Measurements from ENCODE around the gene RASSF4. TPM values are rescaled to one million over a fixed set of nuclear protein-coding genes. Genes with fewer than 3 reads are reported as not detected.

RASSF4 gene
- polyA plus RNA-seq, 3 donors, result 20.7 to 34.6 (median 24.1) TPM

DNA sequence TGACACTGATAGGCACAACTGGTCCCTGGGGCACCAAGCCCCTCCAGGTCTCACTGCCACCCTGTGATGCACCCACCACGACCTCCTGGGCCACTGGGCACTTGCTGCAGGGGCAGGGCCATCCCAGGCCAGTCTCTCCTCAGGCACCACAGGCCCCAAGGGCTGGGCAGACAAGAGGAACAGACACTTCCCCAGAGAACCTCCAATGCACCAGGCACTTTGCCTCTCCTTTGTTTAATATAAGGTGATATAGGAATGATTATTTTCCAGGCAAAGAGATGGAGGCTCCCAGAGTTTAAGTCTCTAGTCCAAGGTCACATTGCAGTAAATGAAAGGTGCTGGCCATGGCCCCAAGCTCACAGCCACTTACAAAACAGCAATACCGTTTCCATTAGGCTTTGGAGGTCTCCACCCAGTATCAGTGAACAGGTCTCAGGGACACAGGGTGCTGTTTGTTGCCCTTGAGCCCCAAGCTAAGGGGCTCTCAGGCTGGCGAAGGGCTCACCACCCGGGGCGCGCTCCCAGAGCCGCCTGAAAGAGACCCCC is 14.6 kb downstream of the RASSF4 start:
- DNase-seq (ENCODE audit: low read depth in 3 of 3, low spot score in 2 of 3), result no peak

DNA sequence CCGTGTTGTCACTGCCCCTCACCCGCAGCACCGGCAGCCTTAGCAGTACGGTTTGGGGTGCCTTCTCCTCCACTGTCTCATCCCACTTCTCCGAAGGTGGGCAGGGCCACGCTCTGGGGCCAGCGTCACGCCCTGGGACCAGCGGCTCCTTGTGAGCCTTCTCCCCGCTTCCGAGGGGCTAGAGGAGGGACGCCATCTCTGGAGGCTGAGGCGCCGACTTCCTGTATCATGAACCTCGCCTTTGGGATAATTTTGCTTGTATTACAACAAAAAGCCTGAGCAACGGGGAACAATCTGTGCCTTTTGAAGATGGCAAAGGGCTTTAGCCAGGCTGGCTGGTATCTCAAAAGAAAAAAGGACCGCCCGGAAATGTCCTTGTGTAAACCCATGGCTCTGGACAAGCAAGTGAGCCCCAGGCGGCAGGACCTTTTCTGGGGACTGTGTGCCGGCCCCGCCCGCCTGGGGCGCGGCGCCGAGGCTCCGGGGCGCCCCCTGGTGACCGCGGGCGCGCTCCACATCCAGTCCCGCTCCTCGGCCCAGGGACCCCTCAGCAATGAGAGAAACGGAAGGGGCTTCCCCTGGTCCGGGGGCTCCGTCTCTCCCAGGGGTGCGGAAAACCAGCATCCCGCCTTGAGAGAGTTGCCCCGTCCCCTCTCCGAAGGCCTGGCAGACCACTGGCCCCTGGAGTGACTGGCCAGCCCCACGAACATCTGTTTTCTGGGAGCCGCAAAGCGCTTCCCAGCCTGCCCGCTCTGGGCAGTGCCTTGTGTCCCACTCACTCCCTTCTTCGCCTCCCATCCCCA is 15.2 kb downstream of the RASSF4 start:
- no peak for DNase-seq (ENCODE audit: low read depth in 3 of 3, low spot score in 2 of 3)

DNA sequence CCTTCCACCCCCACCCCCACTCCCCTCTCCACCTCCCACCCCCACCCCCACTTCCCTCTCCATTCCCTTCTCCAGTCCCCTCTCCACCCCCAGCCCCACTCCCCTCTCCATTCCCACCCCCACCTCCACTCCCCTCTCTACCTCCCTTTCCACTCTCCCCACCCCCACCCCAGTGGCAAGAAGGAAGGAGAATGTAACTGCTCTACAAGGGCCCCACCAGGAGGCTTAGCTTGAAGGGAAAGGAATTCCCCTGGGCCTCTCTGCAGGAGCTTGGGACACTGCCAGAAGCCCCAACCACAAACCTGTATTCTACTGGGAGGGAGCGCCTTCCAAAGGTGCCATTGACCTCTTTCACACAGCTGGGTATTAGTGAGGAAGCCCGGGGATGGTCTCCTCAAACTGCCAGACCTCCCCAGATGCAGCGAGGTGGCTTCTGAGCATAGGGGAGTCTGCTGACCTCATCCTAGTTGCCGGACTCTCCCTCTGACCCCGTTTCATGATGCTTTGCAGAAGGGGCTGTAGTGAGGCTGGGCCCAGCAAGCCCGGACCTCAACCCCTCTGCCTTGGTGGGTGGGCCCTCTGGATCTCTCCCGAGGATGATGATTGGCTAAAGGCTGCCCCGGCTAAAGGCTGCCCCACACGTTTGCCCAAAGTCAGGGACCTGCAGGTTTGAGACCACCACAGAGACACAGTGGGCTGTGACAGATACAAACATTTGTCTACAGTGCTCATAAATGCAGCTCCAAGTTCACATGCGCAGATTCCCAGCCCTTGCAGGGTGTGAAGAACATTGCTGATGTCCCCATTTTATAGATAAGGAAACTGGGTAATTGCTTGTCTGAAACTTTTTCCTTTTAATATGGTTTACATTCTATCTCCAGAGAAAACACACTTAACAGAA is 16.1 kb downstream of the RASSF4 start:
- no peak for DNase-seq (ENCODE audit: low read depth in 3 of 3, low spot score in 2 of 3)

DNA sequence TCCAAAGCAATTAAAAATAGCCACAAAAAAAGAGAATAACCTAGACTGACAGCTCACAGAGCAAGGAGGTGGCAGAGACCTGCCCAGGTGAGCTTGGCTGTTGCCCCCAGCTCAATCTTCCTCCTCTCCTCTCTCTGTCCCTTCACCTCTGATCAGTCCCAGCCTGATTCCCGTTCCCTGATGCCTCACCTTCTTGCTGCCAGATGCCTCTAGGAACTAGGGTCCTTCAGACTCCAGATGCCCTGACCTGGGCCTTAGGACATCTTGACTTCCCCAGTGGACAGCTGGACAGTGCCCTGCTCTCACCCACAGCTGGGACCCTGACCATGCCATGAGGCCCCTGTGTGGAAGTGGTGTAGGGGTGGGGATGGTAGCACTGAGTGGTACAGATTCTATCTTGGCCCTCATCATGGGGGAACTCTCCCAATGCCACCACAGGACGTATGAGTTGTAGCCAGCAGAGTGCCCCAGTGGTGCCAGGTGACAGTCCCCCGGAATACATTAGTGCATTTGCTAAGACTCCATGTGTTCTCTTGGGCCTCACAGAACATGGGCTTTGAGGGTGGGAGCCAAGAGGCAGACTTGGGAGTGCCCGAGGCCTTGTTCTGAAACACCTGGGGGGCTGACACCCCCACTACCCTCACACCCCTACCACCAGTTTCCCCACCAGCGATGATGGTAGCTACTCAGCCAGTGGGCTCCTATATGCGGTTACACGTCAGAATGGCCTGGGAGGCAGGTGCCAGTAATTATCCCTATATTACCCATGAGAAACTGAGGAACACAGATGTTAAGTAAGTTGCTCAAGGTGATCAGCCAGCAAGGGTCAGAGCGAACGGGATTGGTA is 17.0 kb downstream of the RASSF4 start:
- no peak for DNase-seq (ENCODE audit: low read depth in 3 of 3, low spot score in 2 of 3)

DNA sequence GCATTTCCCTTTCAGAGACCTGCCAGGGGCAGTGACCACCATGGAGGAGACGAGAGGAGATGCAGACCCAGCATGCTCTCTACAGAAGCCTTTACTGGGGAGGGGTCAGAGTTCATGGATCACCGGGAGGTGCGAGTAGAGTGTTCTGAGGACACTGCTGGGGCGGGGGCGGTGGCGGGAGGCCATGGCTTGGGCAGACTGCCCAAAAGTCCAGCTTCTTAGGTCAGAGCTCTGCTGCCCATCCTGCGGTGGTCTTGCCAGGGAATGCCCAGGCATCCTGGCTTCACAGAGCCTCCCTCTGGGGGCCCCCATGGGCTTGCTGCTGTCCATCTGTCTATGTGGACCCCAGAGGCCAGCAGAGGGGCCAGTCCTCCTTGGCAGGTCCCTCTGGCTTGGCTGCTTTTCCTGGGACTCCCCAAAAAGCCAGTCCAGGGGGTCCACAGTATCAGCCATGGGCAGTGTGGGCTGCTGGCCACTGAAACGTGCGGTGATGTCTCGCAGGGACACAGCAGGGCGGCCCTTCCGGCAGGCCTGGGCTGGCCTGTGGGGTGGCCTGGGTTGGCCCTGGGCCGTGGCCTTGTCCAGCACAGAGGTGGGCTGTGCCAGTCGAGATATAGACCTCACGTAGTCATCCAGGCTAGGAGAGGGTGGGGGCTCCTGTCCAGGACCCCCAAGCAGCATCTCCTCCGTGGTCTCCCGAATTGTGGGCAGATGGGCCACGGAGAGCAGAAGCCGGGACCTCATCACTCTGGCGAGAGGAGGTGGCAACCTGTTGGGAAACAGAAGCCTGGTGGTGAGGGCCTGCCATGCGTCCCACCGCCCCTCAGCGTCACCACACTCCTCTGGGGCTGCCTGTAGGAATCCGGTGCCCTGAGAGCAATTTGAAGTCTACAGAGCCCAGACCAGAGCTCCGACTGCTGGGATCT is 17.9 kb downstream of the RASSF4 start:
- DNase-seq (ENCODE audit: low read depth in 3 of 3, low spot score in 2 of 3), result no peak

DNA sequence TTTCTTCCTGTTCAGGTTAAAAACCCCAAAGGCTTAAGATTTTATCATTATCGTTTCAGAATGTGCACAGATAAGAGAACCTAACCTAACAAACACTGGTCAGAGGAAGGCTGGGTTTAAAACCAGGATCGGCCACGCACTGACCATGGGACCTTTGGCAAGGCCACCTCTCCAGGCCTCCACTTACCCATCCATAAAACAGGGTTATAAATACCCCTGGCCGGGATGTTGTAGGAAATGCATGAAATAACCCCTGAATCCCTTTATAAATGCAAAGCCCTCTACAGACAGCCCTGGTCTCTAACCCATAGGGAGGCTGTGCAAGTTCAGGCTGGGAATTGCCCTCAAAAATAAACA is 18.6 kb downstream of the RASSF4 start:
- no peak for DNase-seq (ENCODE audit: low read depth in 3 of 3, low spot score in 2 of 3)

DNA sequence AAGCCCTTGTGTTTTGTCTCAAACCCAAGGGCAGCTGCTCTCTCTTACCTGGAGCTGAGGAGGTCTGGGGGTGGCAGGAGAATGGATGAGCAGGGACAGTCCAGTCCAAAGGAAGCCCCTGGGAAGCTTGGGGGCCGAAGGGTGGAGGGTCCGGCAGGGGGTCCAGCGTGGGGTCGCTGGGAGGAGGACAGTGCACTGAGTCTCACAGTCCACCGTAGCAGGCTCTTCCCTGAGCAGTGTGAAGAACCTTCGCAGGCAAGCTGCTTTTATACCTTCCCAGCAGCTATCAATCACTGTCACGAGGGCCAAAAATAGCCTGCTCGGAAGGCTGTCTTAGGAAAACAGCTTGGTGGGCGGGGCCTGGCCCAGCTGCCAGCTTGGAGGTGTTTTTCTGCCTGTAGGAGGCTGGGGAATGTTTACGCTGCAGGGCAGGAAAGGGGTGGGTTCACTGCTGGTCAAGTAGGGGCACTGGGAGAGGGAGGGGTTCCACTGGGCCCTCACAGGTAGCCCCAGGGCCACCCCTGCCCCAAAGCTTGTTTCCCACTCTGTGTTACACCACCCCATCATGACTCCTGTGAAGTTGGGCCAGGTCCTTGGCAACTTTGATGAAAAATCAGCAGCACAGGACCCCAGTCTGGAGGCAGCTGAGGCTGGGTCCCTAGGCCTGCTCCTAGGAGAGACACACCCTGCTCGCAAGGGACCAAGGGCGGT is 19.1 kb downstream of the RASSF4 start, which contains the start of gene DEPP1:
Gene DEPP1 (minus strand): TSS at position 240 of the 711 bp plus-strand sequence. CDS start 779 bp downstream, outside the sequence.
- peak; percentile 88 to 92 (median 92) for DNase-seq (ENCODE audit: low read depth in 3 of 3, low spot score in 2 of 3)

DNA sequence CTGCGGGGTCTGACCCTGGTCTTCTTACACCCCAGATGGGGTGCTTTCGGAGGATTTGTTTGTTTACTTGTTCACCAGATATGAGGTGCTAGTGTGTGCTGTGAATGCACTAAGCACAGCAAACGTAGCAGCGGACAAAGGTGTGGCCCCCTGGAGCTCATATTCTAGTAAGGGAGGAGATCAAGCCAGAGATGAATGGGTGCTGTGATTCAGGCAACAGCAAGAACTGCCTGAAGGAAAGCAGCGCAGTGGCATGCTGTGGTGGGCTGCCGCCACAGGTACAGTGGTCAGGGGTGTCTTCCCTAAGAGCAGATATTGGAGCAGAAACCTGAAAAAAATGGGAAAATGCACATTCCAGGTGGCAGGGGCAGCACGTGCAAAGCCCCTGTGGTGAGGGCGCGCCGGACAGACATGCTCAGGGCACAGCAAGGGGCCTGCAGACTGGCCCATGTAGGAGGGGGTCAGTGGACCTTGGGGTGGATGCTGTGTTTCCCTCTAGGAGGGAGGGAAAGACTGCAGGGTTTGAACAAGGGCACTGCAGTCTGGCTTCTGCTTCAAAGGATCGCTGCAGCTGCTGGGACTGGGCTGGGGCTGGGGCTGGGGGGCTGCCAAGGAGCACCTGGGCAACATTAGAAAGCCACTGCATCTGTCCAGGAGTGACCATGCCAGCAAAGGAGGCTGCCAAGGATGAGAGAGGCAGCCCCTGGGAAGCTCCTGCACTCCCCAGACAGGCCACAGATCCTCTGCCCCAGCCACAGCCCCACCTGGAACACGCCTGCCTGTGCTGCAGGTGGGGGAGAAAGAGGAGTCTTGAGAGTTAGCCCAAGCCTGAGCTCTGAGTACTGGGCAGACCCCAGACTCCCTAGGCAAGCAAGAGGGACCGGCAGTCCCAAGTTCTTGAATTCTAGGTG is 19.9 kb downstream of the RASSF4 start:
- DNase-seq (ENCODE audit: low read depth in 3 of 3, low spot score in 2 of 3), result no peak

DNA sequence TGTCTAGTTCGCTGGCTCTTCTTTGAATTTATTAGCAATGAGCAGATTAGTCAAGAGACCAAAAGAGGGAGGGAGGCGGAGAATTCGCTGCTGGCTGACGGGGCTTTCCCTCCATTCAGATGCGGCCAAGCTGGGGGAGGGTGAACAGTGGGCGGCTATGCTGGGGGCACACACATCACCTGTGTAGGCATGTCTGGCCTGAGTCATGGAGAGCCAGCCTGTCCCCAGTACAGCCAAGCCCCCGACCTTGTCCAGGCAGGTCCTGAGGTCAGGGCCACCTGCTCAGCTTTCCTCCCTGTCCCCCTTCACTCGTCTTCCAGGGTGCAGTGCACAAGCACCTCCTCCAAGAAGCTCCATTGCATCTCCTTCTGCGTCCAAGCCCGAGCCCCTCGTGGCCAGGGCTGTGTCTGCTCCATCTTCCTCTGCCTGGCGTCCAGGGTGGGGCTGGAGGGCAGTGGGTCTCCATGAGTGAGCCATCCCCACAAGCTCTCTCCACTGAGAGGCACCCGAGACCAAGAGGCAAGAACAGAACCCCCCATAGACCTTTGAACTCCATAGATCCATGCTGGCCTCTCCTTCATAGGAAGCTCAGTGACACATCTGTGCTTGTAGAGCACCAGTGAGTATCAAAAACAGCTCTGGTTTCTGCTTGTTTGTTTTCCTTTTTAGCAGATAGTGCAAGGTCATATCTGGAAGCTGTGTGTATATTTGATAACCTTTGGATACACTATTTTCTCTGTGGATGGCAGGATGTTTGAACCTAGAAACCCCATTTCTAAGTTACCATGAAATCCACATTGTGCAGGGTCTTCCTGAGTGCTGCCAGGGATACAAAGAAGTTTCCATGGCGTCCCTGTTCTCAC is 20.9 kb downstream of the RASSF4 start:
- DNase-seq (ENCODE audit: low read depth in 3 of 3, low spot score in 2 of 3), result no peak

DNA sequence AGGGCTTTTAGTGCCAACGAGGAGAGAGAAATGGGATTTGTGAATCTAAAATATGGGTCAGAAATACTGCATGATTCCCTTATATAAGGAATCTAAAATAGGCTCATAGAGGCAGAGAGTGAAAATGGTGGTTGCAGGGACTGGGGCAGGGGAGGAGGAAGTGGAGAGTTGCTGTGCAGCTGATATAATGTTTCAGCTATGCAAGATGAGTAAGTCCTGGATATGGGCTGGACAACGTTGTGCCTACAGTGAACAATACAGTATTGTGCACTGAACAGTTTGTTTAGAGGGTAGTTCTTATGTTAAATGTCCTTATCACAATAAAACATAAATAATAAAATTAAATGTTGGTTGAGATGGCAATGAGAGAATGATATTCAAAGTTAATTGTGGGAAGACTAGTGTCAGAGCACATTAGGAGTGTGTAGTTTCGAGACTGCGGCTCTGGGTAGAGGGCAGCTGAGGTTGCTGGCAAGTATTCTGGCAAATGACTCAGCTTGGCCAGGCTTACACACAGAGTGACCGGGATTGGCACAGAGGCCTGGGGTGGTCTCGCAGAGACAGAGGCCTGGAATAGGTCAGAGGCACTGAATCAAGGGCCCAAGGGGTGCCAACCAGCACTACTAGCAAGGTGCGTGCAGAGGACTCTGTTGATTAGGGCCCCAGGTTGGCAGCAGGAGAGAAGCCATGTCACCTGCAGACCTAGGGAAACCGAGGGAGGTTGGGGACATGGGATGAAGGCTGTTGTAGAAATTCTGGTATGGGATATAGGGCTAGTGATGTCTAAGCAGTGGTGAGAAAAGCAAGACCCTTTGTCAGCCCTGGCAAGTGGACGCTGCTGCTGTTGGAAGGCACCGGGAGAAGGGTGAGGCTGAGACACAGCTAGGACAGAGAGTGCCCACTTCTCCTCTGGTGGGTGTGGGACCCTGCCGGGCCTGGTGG is 21.8 kb downstream of the RASSF4 start:
- DNase-seq (ENCODE audit: low read depth in 3 of 3, low spot score in 2 of 3), result no peak

DNA sequence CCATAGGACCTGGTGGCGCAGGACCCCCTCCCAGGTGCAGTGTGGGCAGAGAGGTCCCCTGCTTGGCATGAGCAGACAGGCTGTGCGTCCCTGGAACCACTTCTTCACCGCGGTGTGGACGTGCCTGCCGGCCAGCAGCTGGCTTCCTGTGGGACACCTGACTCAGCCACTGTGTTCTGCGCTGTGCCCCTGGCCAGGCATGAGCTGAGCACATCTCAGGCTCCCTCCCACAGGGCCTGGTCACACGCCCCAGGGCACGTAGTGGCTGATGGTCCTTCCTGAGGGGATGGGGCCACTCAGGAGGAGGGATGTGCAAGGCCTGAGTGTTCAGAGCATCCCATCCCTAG is 22.5 kb downstream of the RASSF4 start:
- no peak for DNase-seq (ENCODE audit: low read depth in 3 of 3, low spot score in 2 of 3)

DNA sequence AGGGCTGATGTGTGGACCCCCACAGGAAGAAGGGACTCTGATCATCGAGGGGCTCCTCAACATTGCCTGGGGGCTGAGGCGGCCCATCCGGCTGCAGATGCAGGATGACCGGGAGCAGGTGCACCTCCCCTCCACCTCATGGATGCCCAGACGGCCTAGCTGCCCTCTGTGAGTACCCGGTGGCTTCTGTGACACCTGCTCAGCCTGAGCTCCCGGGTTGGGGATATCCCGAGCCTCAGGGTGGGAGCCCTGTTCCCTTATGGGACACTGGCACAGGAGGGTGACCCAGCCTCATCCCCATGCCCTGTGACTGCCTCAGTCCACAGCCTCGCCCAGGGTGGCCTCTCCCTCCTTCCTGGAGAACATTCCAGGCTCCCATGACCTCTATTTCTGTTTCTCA is 22.9 kb downstream of the RASSF4 start:
- no peak for DNase-seq (ENCODE audit: low read depth in 3 of 3, low spot score in 2 of 3)

DNA sequence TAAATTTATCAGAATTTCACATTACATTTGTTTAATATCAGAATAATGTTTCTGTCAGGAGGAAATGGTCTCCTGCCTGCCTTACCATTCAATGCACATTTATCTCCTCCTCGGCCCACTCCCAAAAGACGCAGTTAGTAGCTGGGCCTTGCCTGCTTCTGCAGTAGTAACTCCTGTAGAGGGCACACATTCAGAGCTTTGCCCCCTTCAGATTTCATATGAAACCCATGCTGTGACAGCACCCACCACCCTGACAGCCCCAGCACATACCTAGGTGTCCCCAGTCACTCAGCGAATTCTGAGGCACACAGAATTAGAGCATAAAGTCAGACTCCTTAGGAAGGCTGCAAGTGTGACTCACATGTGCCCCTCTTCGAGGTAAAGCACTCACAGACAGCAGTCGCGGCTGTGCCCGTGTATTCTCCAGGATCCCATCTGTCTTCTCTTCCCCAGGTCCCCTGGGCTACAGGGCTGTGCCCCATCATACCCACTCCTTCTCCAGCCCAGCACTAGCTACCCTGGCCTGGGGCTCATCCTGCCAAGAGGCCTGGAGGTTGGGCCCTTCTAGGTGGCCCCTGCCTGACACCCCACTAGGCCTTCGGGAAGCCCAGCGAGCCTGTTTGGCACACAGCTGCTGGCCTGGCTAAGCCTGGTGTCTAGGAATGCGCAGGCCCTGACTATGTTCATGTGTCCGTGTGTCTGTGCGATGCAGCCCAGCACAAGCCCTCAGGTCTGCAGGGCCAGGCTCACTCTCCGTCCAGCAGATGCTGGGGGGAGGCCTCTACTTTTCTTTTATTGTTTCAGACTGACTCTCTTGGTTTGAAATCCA is 23.7 kb downstream of the RASSF4 start:
- DNase-seq (ENCODE audit: low read depth in 3 of 3, low spot score in 2 of 3), result no peak

DNA sequence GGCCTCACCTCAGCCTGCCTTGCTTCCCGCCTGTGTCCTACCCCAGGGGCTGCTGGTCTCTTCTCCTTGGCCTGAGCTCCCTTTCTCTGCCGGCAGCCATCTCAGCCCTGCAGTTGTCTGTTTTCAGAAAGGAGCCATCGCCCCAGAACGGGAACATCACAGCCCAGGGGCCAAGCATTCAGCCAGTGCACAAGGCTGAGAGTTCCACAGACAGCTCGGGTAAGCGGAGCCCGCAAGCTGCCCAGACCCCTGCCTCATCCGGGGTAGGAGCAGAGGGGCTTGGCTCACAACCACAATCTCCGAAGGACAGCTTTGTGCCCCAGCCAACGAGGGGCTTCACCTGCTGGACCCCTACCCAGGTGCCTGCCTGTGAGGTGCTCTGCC is 24.3 kb downstream of the RASSF4 start:
- DNase-seq (ENCODE audit: low read depth in 3 of 3, low spot score in 2 of 3), result no peak

DNA sequence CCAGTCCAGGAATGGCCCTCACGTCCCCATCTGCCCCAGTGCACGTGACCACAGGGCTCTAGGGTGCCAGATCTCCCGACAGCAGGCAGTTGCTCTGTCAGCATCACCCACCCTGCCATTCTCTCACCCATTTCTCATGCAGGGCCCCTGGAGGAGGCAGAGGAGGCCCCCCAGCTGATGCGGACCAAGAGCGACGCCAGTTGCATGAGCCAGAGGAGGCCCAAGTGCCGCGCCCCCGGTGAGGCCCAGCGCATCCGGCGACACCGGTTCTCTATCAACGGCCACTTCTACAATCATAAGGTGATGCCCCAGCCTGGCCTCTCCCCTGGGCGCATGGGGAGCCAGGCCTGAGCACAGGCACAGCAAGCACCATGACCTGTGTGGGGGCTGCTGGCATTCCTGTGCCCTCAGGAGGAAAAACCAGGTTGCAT is 25.1 kb downstream of the RASSF4 start:
- no peak for DNase-seq (ENCODE audit: low read depth in 3 of 3, low spot score in 2 of 3)
